Cardiac muscle cell (in vitro differentiated cells and primary cell): ENCODE results near the gene DENND4A. TPM values are rescaled to one million over a fixed set of nuclear protein-coding genes. Genes with fewer than 3 reads are reported as not detected.
"Not testable (repeated sequence)": the region's sequence is repeated elsewhere in the genome, so short reads cannot be mapped to it uniquely, and the experiment has no call there.

Source experiments
- DNase-seq, 2 donors: peaks; one replicate each; pipeline versions ENCODE4 v3.0.0 to v3.0.0-alpha.2; 2010 to 2017; ENCODE audit warnings: low read depth in 1 of 2, low spot score in 1 of 2
- H3K27ac ChIP-seq: fragments of 200-600 bp; sonication (generic); 2 replicates; pipeline ENCODE4 v1.5.1; 2016
- H3K27me3 ChIP-seq: fragments of 200-600 bp; sonication (generic); 2 replicates; pipeline ENCODE4 v1.6.0; 2016; ENCODE audit warnings: control low read depth
- H3K36me3 ChIP-seq: fragments of 200-600 bp; sonication (generic); 2 replicates; pipeline ENCODE4 v1.5.1; 2016; ENCODE audit warnings: control low read depth
- H3K4me1 ChIP-seq: fragments of 200-600 bp; sonication (generic); 2 replicates; pipeline ENCODE4 v1.8.1; 2017; ENCODE audit warnings: low read depth, mild to moderate bottlenecking, mixed run types
- H3K4me3 ChIP-seq: fragments of 200-600 bp; sonication (generic); 2 replicates; pipeline ENCODE4 v1.5.1; 2016; ENCODE audit warnings: mild to moderate bottlenecking
- H3K9me3 ChIP-seq: fragments of 200-600 bp; sonication (generic); 2 replicates; pipeline ENCODE4 v1.5.1; 2017; ENCODE audit warnings: low read depth, mild to moderate bottlenecking, control low read depth
- polyA plus RNA-seq: library from polyadenylated mRNA; unstranded; fragments of >200 nt; fragmentation: Nextera tagmentation; extraction: Ambion mirVana; gene quantifications from 2 replicates; pipeline ENCODE4 v1.2.1, GENCODE V29; 2016
- total RNA-seq: library from RNA; depleted of rRNA; stranded (reverse); fragments of >200 nt; gene quantifications from 2 replicates; pipeline ENCODE4 v1.2.3, GENCODE V29; 2016
- TF ChIP-seq, protein P1 (sequence below): IDR thresholded peaks from 2 replicates; pipeline ENCODE4 v1.5.1; 2012; ENCODE audit warnings: low read depth, mild to moderate bottlenecking, low read length

The DENND4A gene
- total and polyA plus RNA-seq, 2 experiments from 2014 or later = 3.5 to 7.7 TPM

DNA sequence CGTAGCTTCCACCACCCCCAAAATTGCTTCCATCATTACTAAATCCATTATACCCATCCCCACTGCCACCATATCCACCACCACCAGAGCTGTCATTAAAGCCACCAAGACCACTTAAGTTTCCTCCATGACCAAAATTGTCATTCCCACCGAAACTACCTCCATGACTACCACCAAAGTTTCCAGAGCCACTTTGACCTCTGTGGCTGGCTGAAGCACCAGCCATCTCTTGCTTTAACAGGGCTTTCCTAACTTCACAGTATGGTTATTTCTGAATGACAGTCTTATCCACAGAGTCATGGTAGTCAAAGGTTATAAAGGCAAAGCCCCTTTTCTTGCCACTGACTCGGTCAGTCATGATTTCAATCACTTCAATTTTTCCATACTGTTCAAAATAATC lies 24.3 kb upstream of the DENND4A start:
- TF ChIP-seq, protein P1, sequence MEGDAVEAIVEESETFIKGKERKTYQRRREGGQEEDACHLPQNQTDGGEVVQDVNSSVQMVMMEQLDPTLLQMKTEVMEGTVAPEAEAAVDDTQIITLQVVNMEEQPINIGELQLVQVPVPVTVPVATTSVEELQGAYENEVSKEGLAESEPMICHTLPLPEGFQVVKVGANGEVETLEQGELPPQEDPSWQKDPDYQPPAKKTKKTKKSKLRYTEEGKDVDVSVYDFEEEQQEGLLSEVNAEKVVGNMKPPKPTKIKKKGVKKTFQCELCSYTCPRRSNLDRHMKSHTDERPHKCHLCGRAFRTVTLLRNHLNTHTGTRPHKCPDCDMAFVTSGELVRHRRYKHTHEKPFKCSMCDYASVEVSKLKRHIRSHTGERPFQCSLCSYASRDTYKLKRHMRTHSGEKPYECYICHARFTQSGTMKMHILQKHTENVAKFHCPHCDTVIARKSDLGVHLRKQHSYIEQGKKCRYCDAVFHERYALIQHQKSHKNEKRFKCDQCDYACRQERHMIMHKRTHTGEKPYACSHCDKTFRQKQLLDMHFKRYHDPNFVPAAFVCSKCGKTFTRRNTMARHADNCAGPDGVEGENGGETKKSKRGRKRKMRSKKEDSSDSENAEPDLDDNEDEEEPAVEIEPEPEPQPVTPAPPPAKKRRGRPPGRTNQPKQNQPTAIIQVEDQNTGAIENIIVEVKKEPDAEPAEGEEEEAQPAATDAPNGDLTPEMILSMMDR = no peak
- H3K4me1 ChIP-seq = no peaks in the 10 kb centered on the region
- DNase-seq = no peak

DNA sequence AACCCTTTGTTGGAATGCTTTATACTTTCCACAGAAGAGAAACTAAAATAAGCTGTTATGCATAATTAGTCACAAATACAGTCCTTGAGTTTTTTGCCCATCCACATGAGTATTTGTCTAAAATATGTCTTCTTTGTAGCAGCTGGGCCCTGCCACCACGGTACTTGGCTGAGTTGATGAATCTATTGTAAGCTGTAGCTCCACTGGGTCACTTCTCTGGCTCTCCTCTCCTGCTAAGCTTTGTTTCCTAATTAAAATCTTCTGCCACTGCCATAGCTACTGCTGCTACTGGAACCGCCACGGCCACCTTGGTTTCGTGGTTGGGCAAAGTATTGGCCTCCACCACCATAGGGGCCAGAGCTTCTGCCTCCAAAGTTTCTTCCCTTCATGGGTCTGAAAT lies 23.9 kb upstream of the DENND4A start:
- H3K27me3 ChIP-seq, H3K36me3 ChIP-seq, DNase-seq, H3K4me3 ChIP-seq, H3K9me3 ChIP-seq, H3K4me1 ChIP-seq, H3K27ac ChIP-seq: not testable (repeated sequence)

More for the DNA sequence above, 24.3 kb upstream of the DENND4A start:
- Histone ChIP-seq H3K27ac (no peak overlapping the region), H3K9me3 (no peaks in the 10 kb centered on the region), H3K27me3 (no peaks in the 10 kb centered on the region), H3K36me3 (no peaks in the 10 kb centered on the region), H3K4me3 (no peak overlapping the region)

DNA sequence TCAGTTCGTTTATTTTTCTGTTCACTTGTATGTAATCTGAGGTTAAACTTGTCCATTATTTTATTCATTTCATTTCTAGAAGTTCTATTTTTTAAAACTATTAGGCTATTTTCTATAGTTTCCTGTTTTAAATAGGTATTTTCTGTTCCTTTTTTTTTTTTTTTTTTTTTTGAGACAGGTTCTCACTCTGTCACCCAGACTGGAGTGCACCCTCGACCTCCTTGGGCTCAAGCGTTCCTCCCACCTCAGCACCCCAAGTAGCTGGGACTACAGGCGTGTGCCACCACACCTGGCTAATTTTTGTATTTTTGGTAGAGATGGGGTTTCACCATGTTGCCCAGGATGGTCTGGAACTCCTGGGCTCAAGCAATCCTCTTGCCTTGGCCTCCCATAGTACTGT lies 22.2 kb upstream of the DENND4A start:
- not testable (repeated sequence) for H3K27ac ChIP-seq, H3K4me3 ChIP-seq, H3K27me3 ChIP-seq, H3K9me3 ChIP-seq, H3K36me3 ChIP-seq, DNase-seq, H3K4me1 ChIP-seq

DNA sequence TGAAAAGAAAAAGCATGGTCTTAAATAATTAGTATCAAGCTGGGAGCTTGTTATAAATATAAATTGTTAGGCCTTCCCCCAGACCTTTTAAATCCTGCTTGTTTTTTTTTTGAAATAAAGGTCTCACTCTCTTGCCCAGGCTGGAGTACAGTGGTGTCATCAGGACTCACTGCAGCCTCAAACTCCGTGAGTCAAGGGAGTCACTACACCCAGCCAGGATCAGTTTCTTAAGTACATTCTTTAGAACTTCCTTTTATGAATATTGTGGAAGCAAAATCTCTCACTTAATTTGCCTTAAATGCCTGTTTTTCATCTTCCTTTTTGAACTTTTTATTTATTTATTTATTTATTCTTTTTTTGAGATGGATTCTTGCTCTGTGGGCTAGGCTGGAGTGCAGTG lies 20.8 kb upstream of the DENND4A start:
- H3K4me1 ChIP-seq = no peaks in the 10 kb centered on the region
- no peaks in the 10 kb centered on the region for H3K9me3 ChIP-seq
- H3K27me3 ChIP-seq = no peaks in the 10 kb centered on the region
- no peak for DNase-seq
- H3K4me3 ChIP-seq = no peak overlapping the region
- H3K27ac ChIP-seq = no peak overlapping the region
- TF ChIP-seq, protein P1 = no peak
- H3K36me3 ChIP-seq = no peaks in the 10 kb centered on the region

DNA sequence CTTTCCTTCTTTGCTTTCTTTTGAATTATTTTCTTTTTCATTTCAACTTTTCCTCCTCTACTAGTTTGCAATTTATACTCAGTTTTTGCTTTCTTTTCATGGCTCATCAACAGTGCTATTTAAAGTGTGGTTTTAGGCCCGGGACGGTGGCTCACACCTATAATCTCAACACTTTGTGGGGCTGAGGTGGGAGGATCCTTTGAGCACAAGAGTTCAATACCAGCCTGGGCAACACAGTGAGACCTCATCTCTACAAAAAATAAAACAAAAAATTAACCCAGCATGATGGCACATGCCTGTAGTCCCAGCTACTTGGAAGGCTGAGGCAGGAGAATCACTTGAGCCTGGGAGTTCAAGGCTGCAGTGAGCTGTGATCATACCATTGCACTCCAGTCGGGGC lies 20.4 kb upstream of the DENND4A start:
- no peak overlapping the region for H3K27ac ChIP-seq
- TF ChIP-seq, protein P1 = no peak
- DNase-seq = no peak
- H3K4me1 ChIP-seq = no peaks in the 10 kb centered on the region
- H3K9me3 ChIP-seq = no peaks in the 10 kb centered on the region
- no peak overlapping the region for H3K4me3 ChIP-seq
- no peaks in the 10 kb centered on the region for H3K27me3 ChIP-seq
- H3K36me3 ChIP-seq = no peaks in the 10 kb centered on the region

DNA sequence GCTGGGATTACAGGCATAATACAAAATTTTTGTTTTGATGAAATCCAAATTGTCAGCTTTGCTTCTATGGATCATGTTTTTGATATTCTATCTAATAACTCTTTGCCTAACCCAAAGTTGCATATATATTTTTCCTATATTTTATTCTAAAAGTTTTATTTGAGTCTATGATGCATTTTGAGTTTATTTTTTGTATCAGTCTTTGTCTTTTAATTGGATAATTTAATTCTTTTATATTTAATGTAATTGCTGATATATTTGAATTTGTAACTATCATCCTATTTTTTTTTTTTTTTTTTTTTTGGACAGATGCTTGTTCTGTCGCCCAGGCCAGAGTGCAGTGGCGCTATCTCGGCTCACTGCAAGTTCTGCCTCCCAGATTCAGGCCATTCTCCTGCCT lies 19.7 kb upstream of the DENND4A start:
- H3K4me3 ChIP-seq = no peak overlapping the region
- no peak overlapping the region for H3K27ac ChIP-seq
- no peaks in the 10 kb centered on the region for H3K27me3 ChIP-seq
- no peak for DNase-seq
- TF ChIP-seq, protein P1 = no peak
- H3K9me3 ChIP-seq = no peaks in the 10 kb centered on the region
- no peaks in the 10 kb centered on the region for H3K36me3 ChIP-seq
- H3K4me1 ChIP-seq = no peaks in the 10 kb centered on the region

DNA sequence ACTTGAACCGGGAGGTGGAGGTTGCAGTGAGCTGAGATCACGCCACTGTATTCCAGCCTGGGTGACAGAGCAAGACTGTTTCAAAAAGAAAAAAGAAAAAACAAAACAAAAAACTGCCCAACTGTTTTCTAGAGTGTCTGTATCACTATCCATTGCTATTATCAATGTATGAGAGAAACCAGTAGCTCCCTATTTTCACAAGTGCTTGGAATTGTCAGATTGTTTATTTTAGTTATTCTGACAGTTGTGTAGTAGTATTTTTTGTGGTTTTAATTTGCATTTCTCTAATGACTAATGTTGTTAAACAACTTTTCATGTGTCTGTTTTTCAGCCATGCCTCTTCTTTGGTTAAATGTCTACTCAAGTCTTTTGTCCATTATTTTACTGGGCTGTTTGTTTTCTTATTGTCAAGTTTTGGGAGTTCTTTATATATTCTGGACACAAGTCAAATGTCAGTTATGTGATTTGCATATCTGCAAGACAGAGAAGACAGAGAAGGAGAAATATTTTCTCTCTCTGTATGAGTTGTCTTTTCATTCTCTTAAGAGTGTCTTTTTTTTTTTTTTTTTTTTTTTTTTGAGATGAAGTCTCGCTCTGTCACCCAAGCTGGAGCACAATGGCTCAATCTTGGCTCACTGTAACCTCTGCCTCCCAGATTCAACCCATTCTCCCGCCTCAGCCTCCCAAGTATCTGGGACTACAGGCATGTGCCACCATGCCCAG lies 19.1 kb upstream of the DENND4A start:
- H3K4me1 ChIP-seq, DNase-seq, H3K27ac ChIP-seq, H3K36me3 ChIP-seq, H3K9me3 ChIP-seq, H3K4me3 ChIP-seq, H3K27me3 ChIP-seq: not testable (repeated sequence)
